ENCODE measurements around the gene PPIB. TPM values are rescaled to one million over a fixed set of nuclear protein-coding genes. Genes with fewer than 3 reads are reported as not detected.
A peak's percentile ranks its signal among the peaks of the same experiment; 100 is the strongest.

Gene PPIB
- total RNA-seq, 1 donor from 2014 or later: 515 TPM

GRCh38 chr15:64157599-64158125, 5.2 kb downstream of the PPIB start:
- no peak overlapping the region for H3K4me3 ChIP-seq (ENCODE audit: low read depth, low read length)
- no peak for TF ChIP-seq CTCF (conservative IDR thresholded peaks at IDR 0.05; ENCODE audit: low read depth, low read length)
- no peak for DNase-seq (ENCODE audit: low read depth)

- DNase-seq (ENCODE audit: low read depth): no peak
- no peak overlapping the region for H3K4me3 ChIP-seq (ENCODE audit: low read depth, low read length)
- TF ChIP-seq CTCF (conservative IDR thresholded peaks at IDR 0.05; ENCODE audit: low read depth, low read length): no peak
Measured at GRCh38 chr15:64156652-64157331, 6.0 kb downstream of the PPIB start.

GRCh38 chr15:64155802-64156651, 6.8 kb downstream of the PPIB start:
- no peak overlapping the region for H3K4me3 ChIP-seq (ENCODE audit: low read depth, low read length)
- no peak for DNase-seq (ENCODE audit: low read depth)
- no peak for TF ChIP-seq CTCF (conservative IDR thresholded peaks at IDR 0.05; ENCODE audit: low read depth, low read length)

GRCh38 chr15:64153480-64154367, 9.1 kb downstream of the PPIB start:
- H3K4me3 ChIP-seq (ENCODE audit: low read depth, low read length): no peak overlapping the region
- DNase-seq (ENCODE audit: low read depth): peak; percentile 18
- TF ChIP-seq CTCF (conservative IDR thresholded peaks at IDR 0.05; ENCODE audit: low read depth, low read length): peak; percentile 98

- no peak for TF ChIP-seq CTCF (conservative IDR thresholded peaks at IDR 0.05; ENCODE audit: low read depth, low read length)
- no peak for DNase-seq (ENCODE audit: low read depth)
- H3K4me3 ChIP-seq (ENCODE audit: low read depth, low read length): peak overlapping the region; percentile 67
Measured at GRCh38 chr15:64152507-64153387, 10.1 kb downstream of the PPIB start.

All from epithelial cell of proximal tubule (primary cell).